PC-3 (cell line): ENCODE measurements around the gene ASIC3. TPM values are rescaled to one million over a fixed set of nuclear protein-coding genes. Genes with fewer than 3 reads are reported as not detected.

Experiments used
- ATAC-seq: fragments of 200-7000 bp; cut with Tn5 transposase; 2 replicates; pipeline ENCODE4 v1.9.1; 2020; ENCODE audit warnings: mild to moderate bottlenecking, moderate library complexity
- BruUV-seq: library from RNA; stranded (reverse); fragments of 400-500 nt; replicated peaks from 2 replicates; lab custom pipeline; 2021; lab: Mats Ljungman, UMichigan
- CTCF ChIA-PET: fragments of 300-600 bp; sonication (Branson Sonifier 250); formaldehyde crosslinking; loops from one replicate; lab custom pipeline; 2022; ENCODE audit warnings: antibody characterized with exemption; lab: Charles Lee
- POLR2A ChIA-PET: fragments of 300-600 bp; sonication (Branson Sonifier 250); formaldehyde crosslinking; loops from one replicate; lab custom pipeline; 2022; ENCODE audit warnings: antibody characterized with exemption; ENCODE audit not compliant: unreplicated experiment; lab: Charles Lee
- DNase-seq: peaks from one replicate; pipeline ENCODE4 v3.0.0-alpha.2; 2015
- H2AFZ ChIP-seq: fragments of 300-600 bp; sonication (generic); 2 replicates; pipeline ENCODE4 v1.6.0; 2016; ENCODE audit warnings: antibody characterized with exemption, low read length
- H3F3A ChIP-seq: fragments of 300-600 bp; sonication (generic); one replicate; pipeline ENCODE4 v1.6.0; 2017; ENCODE audit warnings: antibody characterized with exemption, low read length, control low read depth, mild to moderate bottlenecking; ENCODE audit not compliant: unreplicated experiment
- H3K27ac ChIP-seq: fragments of 300-600 bp; sonication (generic); 2 replicates; pipeline ENCODE4 v1.5.1; 2016; ENCODE audit warnings: mild to moderate bottlenecking, low read length
- H3K27me3 ChIP-seq: fragments of 300-600 bp; sonication (generic); 2 replicates; pipeline ENCODE4 v1.6.1; 2016; ENCODE audit warnings: low read length, mixed read lengths
- H3K36me3 ChIP-seq: fragments of 300-600 bp; sonication (generic); 2 replicates; pipeline ENCODE4 v1.6.1; 2016; ENCODE audit warnings: low read depth, mixed run types, low read length, mixed read lengths
- H3K4me1 ChIP-seq: fragments of 300-600 bp; sonication (generic); 2 replicates; pipeline ENCODE4 v1.5.1; 2016; ENCODE audit warnings: low read length; ENCODE audit not compliant: insufficient read depth
- H3K4me2 ChIP-seq: fragments of 300-600 bp; sonication (generic); 2 replicates; pipeline ENCODE4 v1.6.0; 2016; ENCODE audit warnings: low read length
- H3K4me3 ChIP-seq: fragments of 300-600 bp; sonication (generic); 2 replicates; pipeline ENCODE4 v1.5.1; 2016; ENCODE audit warnings: mild to moderate bottlenecking, low read length, mixed read lengths
- H3K79me2 ChIP-seq: fragments of 300-600 bp; sonication (generic); 2 replicates; pipeline ENCODE4 v1.6.1; 2017; ENCODE audit warnings: low read length, mixed read lengths
- H3K9ac ChIP-seq: fragments of 300-600 bp; sonication (generic); 2 replicates; pipeline ENCODE4 v1.6.0; 2016; ENCODE audit warnings: mild to moderate bottlenecking, low read length
- H3K9me2 ChIP-seq: fragments of 300-600 bp; sonication (generic); replicated peaks from 2 replicates; pipeline ENCODE4 v1.6.1; 2016; ENCODE audit warnings: mixed run types, low read length, mixed read lengths
- H3K9me3 ChIP-seq: fragments of 300-600 bp; sonication (generic); 2 replicates; pipeline ENCODE4 v1.6.1; 2016; ENCODE audit warnings: low read length, mixed read lengths
- H4K20me1 ChIP-seq: fragments of 300-600 bp; sonication (generic); 2 replicates; pipeline ENCODE4 v1.6.1; 2016; ENCODE audit warnings: low read length, mixed read lengths
- EZH2 ChIP-seq: fragments of 300-600 bp; sonication (generic); IDR thresholded peaks from one replicate; pipeline ENCODE4 v1.6.1; 2017; ENCODE audit warnings: antibody characterized with exemption, mild to moderate bottlenecking, low read length; ENCODE audit not compliant: unreplicated experiment
- EZH2phosphoT487 ChIP-seq: fragments of 300-600 bp; sonication (generic); IDR thresholded peaks from 2 replicates; pipeline ENCODE4 v1.6.1; 2018; ENCODE audit warnings: mild to moderate bottlenecking, antibody characterized with exemption, low read length, borderline replicate concordance
- intact Hi-C: fragments of 100-400 bp; cut with micrococcal nuclease; formaldehyde crosslinking; loops from 2 replicates; pipeline ENCODE4 v1.9.0; 2023
- total RNA-seq: library from RNA; depleted of rRNA; stranded (reverse); fragments of >200 nt; gene quantifications from 2 replicates; pipeline ENCODE4 v1.2.3, GENCODE V29; 2014
- TF ChIP-seq, protein P1 (sequence below): fragments of 300-600 bp; sonication (generic); conservative IDR thresholded peaks from 2 replicates; pipeline ENCODE4 v1.5.1; 2017; ENCODE audit warnings: antibody characterized with exemption, low read depth, mild to moderate bottlenecking, low read length

ASIC3 gene
- total RNA-seq, 1 experiment from 2014 or later, result 1.7 TPM

DNA sequence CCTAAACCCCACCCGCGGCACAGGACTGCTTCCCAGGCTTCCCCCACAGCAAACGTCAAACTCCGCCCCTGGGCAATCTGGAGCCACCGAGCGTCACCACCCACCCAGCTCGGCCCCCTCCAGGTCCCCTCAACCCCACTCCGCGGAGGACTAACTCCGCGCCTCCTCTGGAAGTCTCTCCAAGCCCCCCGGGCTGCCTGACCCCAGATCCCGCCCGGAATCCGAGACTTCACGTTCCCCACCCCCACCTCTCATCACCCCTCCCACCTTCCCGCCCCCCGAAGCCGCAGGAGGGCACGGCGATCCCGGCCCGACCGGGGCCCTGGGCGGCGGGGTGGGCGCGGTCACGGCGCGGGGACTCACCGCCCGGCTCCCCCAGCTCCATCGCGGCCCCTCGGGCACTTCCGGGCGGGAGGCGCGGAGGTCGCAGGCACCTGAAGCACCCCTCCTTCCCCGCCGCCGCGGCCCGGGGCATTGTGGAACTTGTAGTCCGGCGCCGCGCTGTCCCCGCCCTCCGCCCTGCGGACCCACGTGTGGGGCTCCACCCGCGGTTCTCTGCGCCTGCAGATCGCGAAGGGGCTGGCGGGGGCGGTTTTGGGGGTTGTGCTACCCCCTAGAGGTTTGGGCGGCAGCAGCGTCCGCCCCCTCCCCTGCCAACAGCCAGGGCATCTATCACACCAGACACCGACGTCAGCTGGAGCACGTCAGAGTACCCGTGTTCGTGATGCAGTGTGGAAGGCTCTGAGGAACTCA, 34.9 kb downstream of the ASIC3 start, which contains the start of gene TMUB1:
TMUB1 (minus strand) TSS at position 423 of the 753 bp plus-strand sequence. CDS start 930 bp downstream, outside the sequence.
- CTCF ChIA-PET, result no interaction called here
- H2AFZ ChIP-seq, result peak within 1 kb of the TSS; percentile 97
- intact Hi-C loops, result no loop called here
- peak; percentile 49 for DNase-seq
- no TSS peak for BruUV-seq
- H3F3A ChIP-seq, result no peaks in the 10 kb centered on the region
- peak within 1 kb of the TSS; percentile 65 for H3K27ac ChIP-seq
- peak; percentile 13 for ATAC-seq
- H3K4me2 ChIP-seq, result peak within 1 kb of the TSS; percentile 95
- peaks cover 47% of the 10 kb centered on the region for H3K4me1 ChIP-seq
- H3K79me2 ChIP-seq, result peaks cover 55% of the 10 kb centered on the region
- peak within 1 kb of the TSS; percentile 91 for H3K4me3 ChIP-seq
- no peaks in the 10 kb centered on the region for H3K27me3 ChIP-seq
- no peaks in the 10 kb centered on the region for H3K9me2 ChIP-seq
- no peaks in the 10 kb centered on the region for H4K20me1 ChIP-seq
- H3K36me3 ChIP-seq, result no peaks in the 10 kb centered on the region; the same call in 1 of the 2 replicates
- no peaks in the 10 kb centered on the region for H3K9me3 ChIP-seq
- TF ChIP-seq, protein P1, sequence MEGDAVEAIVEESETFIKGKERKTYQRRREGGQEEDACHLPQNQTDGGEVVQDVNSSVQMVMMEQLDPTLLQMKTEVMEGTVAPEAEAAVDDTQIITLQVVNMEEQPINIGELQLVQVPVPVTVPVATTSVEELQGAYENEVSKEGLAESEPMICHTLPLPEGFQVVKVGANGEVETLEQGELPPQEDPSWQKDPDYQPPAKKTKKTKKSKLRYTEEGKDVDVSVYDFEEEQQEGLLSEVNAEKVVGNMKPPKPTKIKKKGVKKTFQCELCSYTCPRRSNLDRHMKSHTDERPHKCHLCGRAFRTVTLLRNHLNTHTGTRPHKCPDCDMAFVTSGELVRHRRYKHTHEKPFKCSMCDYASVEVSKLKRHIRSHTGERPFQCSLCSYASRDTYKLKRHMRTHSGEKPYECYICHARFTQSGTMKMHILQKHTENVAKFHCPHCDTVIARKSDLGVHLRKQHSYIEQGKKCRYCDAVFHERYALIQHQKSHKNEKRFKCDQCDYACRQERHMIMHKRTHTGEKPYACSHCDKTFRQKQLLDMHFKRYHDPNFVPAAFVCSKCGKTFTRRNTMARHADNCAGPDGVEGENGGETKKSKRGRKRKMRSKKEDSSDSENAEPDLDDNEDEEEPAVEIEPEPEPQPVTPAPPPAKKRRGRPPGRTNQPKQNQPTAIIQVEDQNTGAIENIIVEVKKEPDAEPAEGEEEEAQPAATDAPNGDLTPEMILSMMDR, result no peak
- TF ChIP-seq EZH2phosphoT487, result no peak
- no peak for TF ChIP-seq EZH2
- POLR2A ChIA-PET, result interaction anchor here (0.7 kb wide), 1 partner anchor 20 kb away, joined by 23 read pairs; no protein-coding TSS in a partner anchor
- peak within 1 kb of the TSS; percentile 98 for H3K9ac ChIP-seq

DNA sequence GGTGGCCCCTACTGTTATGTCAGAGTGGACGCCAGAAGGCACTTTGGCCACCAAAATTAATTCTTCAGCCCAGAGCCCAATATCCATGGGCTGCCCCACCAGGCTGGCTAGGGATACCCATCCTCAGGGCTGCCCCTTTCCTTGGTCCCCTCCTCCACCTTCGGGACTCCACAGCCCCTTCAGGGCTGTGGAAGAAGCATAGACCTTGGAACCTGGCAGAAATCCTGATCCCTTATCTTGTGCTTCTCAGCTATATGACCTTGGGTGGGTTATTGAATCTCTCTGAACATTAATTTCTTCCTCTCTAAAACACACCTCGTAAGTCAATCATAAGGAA, 35.5 kb downstream of the ASIC3 start:
- ChIA-PET CTCF (no interaction called here), POLR2A (interaction anchor here (0.7 kb wide), 1 partner anchor 21 kb away, joined by 23 read pairs; no protein-coding TSS in a partner anchor)
- peak overlapping the region; percentile 98 for H3K9ac ChIP-seq
- ATAC-seq, result no peak
- no peaks in the 10 kb centered on the region for H3F3A ChIP-seq
- H2AFZ ChIP-seq, result peak overlapping the region; percentile 97
- no peak for DNase-seq
- no peaks in the 10 kb centered on the region for H3K9me3 ChIP-seq
- H3K79me2 ChIP-seq, result peaks cover 55% of the 10 kb centered on the region
- H3K27ac ChIP-seq, result no peak overlapping the region
- H3K4me1 ChIP-seq, result peaks cover 52% of the 10 kb centered on the region
- no peak for TF ChIP-seq EZH2
- no peaks in the 10 kb centered on the region for H3K9me2 ChIP-seq
- no peaks in the 10 kb centered on the region; the same call in 1 of the 2 replicates for H3K36me3 ChIP-seq
- peak overlapping the region; percentile 91 for H3K4me3 ChIP-seq
- no TSS peak for BruUV-seq
- no peaks in the 10 kb centered on the region for H4K20me1 ChIP-seq
- peak overlapping the region; percentile 95 for H3K4me2 ChIP-seq
- intact Hi-C loops, result no loop called here
- no peaks in the 10 kb centered on the region for H3K27me3 ChIP-seq

DNA sequence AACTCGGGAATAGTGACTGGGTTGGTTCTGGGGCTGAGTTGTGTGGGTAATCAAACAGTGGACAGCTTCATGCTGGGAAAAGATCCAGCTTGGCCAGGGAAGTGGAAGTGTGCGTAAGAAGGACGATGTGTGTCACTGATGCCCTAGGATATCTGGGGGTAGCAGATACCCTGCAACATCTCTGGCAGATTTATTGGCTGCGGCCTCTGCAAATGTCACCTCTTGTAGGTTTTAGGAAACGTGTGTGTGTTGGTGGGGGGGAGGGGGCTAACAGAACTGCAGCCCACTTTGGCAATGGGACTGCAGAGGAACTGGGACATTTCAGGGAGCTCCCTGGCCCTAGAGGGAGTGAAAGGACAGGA, 37.0 kb downstream of the ASIC3 start:
- Histone ChIP-seq H3K36me3 (no peaks in the 10 kb centered on the region), H3K4me3 (peak overlapping the region; percentile 66), H3K9ac (no peak overlapping the region), H3K27ac (no peak overlapping the region), H3K79me2 (peaks cover 55% of the 10 kb centered on the region), H3K4me1 (peaks cover 55% of the 10 kb centered on the region), H4K20me1 (peaks cover 4% of the 10 kb centered on the region; the same call in 1 of the 2 replicates), H3K4me2 (peak overlapping the region; percentile 94), H3K9me2 (no peaks in the 10 kb centered on the region), H3F3A (no peaks in the 10 kb centered on the region), H3K9me3 (no peaks in the 10 kb centered on the region), H3K27me3 (no peaks in the 10 kb centered on the region), H2AFZ (peak overlapping the region; percentile 84; the same call in 1 of the 2 replicates)
- ATAC-seq, result no peak
- no peak for DNase-seq
- no TSS peak for BruUV-seq
- intact Hi-C loops, result no loop called here
- CTCF ChIA-PET, result interaction anchor here (0.5 kb wide), 1 partner anchor 146 kb away, joined by 10 read pairs; no protein-coding TSS in a partner anchor
- TF ChIP-seq EZH2phosphoT487, result no peak
- TF ChIP-seq, protein P1, result no peak
- TF ChIP-seq EZH2, result no peak
- POLR2A ChIA-PET, result no interaction called here
